HG03159 (cell line): Measurements from ENCODE around the gene NPR3.

Experiments
- ATAC-seq: cut with Tn5 transposase; IDR thresholded peaks from one replicate; pipeline ENCODE4 v1.9.1; 2021; ENCODE audit warnings: mild to moderate bottlenecking, moderate library complexity; ENCODE audit not compliant: unreplicated experiment

The NPR3 gene

GRCh38 chr5:32711681-32712480, 760 bp downstream of the NPR3 start:
- no peak for ATAC-seq

GRCh38 chr5:32712481-32713360, 1.6 kb downstream of the NPR3 start:
- ATAC-seq, result no peak

GRCh38 chr5:32713361-32713769, 2.2 kb downstream of the NPR3 start:
- ATAC-seq, result no peak

GRCh38 chr5:32713770-32714381, 2.8 kb downstream of the NPR3 start:
- no peak for ATAC-seq

- ATAC-seq, result no peak
Measured at GRCh38 chr5:32714836-32715235, 3.7 kb downstream of the NPR3 start.

- ATAC-seq, result no peak
Measured at GRCh38 chr5:32720300-32720699, 9.2 kb downstream of the NPR3 start.

- no peak for ATAC-seq
Measured at GRCh38 chr5:32721626-32722025, 10.5 kb downstream of the NPR3 start.

GRCh38 chr5:32722957-32723356, 11.8 kb downstream of the NPR3 start:
- ATAC-seq, result no peak

GRCh38 chr5:32724526-32724925, 13.4 kb downstream of the NPR3 start:
- ATAC-seq, result no peak

- ATAC-seq, result no peak
Measured at GRCh38 chr5:32726086-32726557, 15.0 kb downstream of the NPR3 start.

GRCh38 chr5:32729651-32730050, 18.5 kb downstream of the NPR3 start:
- no peak for ATAC-seq

GRCh38 chr5:32733590-32734340, 22.6 kb downstream of the NPR3 start:
- no peak for ATAC-seq

GRCh38 chr5:32734827-32735378, 23.8 kb downstream of the NPR3 start:
- no peak for ATAC-seq

- ATAC-seq, result no peak
Measured at GRCh38 chr5:32735512-32735911, 24.4 kb downstream of the NPR3 start.

GRCh38 chr5:32736842-32737241, 25.7 kb downstream of the NPR3 start:
- ATAC-seq, result no peak

GRCh38 chr5:32740651-32741050, 29.5 kb downstream of the NPR3 start:
- no peak for ATAC-seq

GRCh38 chr5:32745317-32745716, 34.2 kb downstream of the NPR3 start:
- no peak for ATAC-seq

GRCh38 chr5:32752411-32752810, 41.3 kb downstream of the NPR3 start:
- ATAC-seq, result no peak

GRCh38 chr5:32753051-32753450, 41.9 kb downstream of the NPR3 start:
- ATAC-seq, result no peak

- ATAC-seq, result no peak
Measured at GRCh38 chr5:32753765-32754164, 42.6 kb downstream of the NPR3 start.
